Left ventricle myocardium inferior (tissue), 1 donor: ENCODE results near the gene TMEM187. TPM values are rescaled to one million over a fixed set of nuclear protein-coding genes. Genes with fewer than 3 reads are reported as not detected.

ENCODE experiments used
- DNase-seq: peaks from one replicate; pipeline ENCODE4 v3.0.0-alpha.2; 2020
- H3K27ac ChIP-seq: fragments of 200-600 bp; replicated peaks from 2 replicates; pipeline ENCODE4 v1.8.0; 2021
- H3K27me3 ChIP-seq: fragments of 200-600 bp; 2 replicates; pipeline ENCODE4 v1.8.0; 2021; ENCODE audit warnings: low read depth
- H3K36me3 ChIP-seq: fragments of 200-600 bp; 2 replicates; pipeline ENCODE4 v1.8.0; 2021
- H3K4me1 ChIP-seq: fragments of 200-600 bp; 2 replicates; pipeline ENCODE4 v1.8.0; 2021
- H3K4me3 ChIP-seq: fragments of 200-600 bp; 2 replicates; pipeline ENCODE4 v1.8.0; 2021; ENCODE audit warnings: mild to moderate bottlenecking, moderate library complexity
- H3K9me3 ChIP-seq: fragments of 200-600 bp; replicated peaks from 2 replicates; pipeline ENCODE4 v1.8.0; 2021
- intact Hi-C: fragments of 100-400 bp; cut with micrococcal nuclease; formaldehyde crosslinking; loops from one replicate; pipeline ENCODE4 v1.11.0; 2022
- total RNA-seq: library from RNA; stranded (reverse); fragmentation: NEBNext Ultra II Directional; extraction: Animal tissue kit (Norgen Biotek cat#: 25700); gene quantifications from one replicate; pipeline ENCODE4 v1.2.1, GENCODE V29; 2021
- TF ChIP-seq, protein P1 (sequence below): fragments of 200-600 bp; IDR thresholded peaks from 2 replicates; pipeline ENCODE4 v1.8.0; 2021; ENCODE audit warnings: antibody characterized with exemption, mild to moderate bottlenecking, borderline replicate concordance
- donor health status: DM: no; HTN: yes; CAD: no; lungs with severe emphysema.

The TMEM187 gene
- total RNA-seq, 1 donor from 2014 or later: 6.4 TPM

DNA sequence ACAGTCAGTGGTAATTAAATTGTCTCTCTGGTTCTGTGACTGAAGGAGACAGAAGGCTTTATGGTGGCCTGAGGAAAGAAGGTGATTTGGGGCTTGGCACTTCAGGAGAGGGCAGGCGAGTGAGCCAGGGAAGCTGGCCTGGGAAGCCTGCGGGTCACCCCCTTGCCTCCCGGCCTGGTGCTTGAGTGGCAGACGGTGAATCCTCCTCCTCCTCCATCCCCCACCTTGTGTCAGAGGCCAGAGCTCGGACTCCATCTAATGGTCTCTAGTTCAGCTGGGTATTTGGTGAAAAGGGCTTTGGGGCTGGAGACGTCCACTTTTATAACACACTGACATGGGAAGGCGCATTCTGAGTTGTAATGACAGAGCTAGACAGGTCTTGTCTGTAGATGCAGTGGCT is 8.7 kb downstream of the TMEM187 start:
- TF ChIP-seq, protein P1, sequence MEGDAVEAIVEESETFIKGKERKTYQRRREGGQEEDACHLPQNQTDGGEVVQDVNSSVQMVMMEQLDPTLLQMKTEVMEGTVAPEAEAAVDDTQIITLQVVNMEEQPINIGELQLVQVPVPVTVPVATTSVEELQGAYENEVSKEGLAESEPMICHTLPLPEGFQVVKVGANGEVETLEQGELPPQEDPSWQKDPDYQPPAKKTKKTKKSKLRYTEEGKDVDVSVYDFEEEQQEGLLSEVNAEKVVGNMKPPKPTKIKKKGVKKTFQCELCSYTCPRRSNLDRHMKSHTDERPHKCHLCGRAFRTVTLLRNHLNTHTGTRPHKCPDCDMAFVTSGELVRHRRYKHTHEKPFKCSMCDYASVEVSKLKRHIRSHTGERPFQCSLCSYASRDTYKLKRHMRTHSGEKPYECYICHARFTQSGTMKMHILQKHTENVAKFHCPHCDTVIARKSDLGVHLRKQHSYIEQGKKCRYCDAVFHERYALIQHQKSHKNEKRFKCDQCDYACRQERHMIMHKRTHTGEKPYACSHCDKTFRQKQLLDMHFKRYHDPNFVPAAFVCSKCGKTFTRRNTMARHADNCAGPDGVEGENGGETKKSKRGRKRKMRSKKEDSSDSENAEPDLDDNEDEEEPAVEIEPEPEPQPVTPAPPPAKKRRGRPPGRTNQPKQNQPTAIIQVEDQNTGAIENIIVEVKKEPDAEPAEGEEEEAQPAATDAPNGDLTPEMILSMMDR: no peak
- Histone ChIP-seq H3K36me3 (no peaks in the 10 kb centered on the region), H3K4me1 (no peaks in the 10 kb centered on the region), H3K27me3 (no peaks in the 10 kb centered on the region), H3K4me3 (no peak overlapping the region), H3K27ac (no peak overlapping the region), H3K9me3 (no peaks in the 10 kb centered on the region)
- intact Hi-C loops: no loop called here
- no peak for DNase-seq

DNA sequence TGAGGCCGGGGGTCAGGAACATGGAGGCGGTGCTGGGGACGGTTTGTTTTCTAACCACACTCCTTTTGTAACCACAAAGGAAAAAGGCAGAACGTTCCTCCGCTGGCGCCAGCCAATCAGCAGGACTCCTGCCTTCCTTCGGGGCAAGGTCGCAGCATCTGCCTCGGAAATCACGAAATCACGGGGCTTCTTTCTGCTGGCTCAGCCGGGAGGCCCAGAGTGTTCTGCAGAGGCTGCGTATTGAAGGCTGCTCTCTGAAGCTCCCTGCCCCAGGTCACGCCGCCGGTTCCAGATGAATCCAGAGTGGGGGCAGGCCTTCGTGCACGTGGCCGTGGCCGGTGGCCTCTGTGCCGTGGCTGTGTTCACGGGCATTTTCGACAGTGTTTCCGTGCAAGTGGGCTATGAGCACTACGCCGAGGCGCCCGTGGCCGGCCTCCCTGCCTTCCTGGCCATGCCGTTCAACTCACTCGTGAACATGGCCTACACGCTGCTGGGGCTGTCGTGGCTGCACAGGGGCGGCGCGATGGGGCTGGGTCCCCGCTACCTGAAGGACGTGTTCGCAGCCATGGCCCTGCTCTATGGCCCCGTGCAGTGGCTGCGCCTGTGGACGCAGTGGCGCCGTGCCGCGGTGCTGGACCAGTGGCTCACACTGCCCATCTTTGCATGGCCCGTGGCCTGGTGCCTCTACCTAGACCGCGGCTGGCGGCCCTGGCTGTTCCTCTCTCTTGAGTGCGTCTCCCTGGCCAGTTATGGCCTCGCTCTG is 9.4 kb downstream of the TMEM187 start:
- DNase-seq: peak; percentile 48
- Histone ChIP-seq H3K9me3 (no peaks in the 10 kb centered on the region), H3K27me3 (no peaks in the 10 kb centered on the region), H3K36me3 (no peaks in the 10 kb centered on the region), H3K4me3 (no peak overlapping the region), H3K27ac (no peak overlapping the region), H3K4me1 (no peaks in the 10 kb centered on the region)
- intact Hi-C loops: no loop called here
- TF ChIP-seq, protein P1: no peak

DNA sequence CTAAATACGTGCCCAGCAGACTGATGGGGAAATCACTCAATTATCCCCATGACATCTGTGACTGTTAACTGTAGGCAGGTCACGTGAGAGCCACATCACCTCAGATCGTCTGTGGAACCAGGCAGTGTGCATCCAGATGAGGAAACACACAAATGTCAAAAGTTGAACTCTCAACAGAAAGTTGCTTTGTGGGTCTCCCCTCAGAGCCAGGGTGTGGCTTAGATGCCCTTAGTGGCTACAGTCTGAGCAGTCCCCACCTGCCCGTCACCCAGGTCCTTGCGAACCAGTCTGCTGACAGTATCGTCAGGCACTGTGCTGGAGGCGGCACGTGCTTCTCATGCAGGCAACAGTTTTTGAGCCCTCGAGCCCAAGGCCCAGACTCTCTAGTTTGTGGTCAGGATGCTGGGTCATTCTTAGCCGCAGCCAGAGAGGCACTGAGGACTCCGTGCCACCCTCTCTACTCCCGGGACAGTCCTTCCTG is 10.8 kb downstream of the TMEM187 start:
- Histone ChIP-seq H3K9me3 (no peaks in the 10 kb centered on the region), H3K4me1 (no peaks in the 10 kb centered on the region), H3K4me3 (no peak overlapping the region), H3K27me3 (no peaks in the 10 kb centered on the region), H3K36me3 (no peaks in the 10 kb centered on the region), H3K27ac (no peak overlapping the region)
- intact Hi-C loops: no loop called here
- TF ChIP-seq, protein P1: no peak
- DNase-seq: no peak

DNA sequence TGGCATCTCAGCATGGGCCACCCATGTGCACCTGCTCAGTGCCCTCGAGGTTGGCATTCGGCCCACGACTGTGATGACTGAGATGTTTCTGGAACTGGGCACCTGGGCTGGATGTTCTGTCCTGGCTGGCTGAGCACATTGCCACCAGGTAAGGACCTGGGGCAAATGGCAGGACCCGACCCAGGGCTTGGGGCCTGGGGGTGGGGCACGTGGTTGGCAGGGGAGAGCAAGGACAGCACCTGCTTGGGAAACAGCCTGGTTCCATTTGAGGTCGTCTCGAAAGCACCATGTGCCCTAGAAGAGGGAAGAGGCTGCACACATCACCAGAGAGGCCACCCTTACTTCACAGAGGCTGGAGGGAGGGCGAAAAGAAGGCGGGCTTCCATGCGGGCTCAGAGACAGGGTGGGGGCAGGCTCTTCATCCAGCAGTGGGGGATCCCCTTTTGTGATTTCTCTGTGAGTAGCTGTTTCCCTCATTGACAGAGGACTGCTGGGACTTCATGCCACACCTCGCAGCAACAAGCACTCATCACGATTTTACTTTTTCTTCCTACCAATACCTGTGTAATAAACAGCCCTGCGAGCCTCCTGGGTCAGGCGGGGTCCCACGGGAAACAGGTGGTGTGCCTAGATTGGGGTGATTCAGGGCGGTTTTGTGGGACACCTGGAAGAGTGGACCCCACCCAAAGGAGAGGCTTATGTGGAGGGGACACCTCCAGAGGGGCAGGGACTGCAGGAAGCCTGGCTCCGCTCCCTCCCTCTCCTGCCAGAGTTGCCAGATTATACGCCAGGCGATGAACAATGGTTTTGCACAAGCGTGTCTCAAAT is 12.0 kb downstream of the TMEM187 start:
- DNase-seq: no peak
- Histone ChIP-seq H3K27me3 (no peaks in the 10 kb centered on the region), H3K4me1 (no peaks in the 10 kb centered on the region), H3K27ac (peak overlapping the region; percentile 77), H3K9me3 (no peaks in the 10 kb centered on the region), H3K4me3 (peak overlapping the region; percentile 47), H3K36me3 (no peaks in the 10 kb centered on the region)
- intact Hi-C loops: no loop called here
- TF ChIP-seq, protein P1: no peak

DNA sequence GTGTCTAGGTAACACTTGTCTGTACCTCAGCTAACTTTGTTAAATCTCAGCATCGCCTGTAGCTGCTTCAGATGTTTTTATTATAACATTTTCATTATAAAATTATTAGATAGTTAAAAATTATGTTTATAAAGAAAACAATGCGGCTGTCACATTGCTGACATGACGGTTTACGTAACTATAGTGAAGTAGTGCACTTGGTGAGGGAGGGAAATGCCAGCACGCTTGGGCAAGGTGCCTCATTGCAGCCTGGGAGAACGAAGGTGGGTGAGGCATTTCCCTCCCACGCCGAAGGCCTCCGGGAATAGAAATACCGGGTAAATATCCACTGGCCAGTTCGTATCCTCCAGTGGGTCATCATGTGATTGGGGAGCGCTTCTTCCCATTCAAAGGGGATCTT is 15.9 kb downstream of the TMEM187 start:
- intact Hi-C loops: no loop called here
- TF ChIP-seq, protein P1: no peak
- no peak for DNase-seq

More for the DNA sequence above, 15.9 kb downstream of the TMEM187 start:
- H3K27ac ChIP-seq: no peak overlapping the region
- no peak overlapping the region for H3K4me3 ChIP-seq
- no peaks in the 10 kb centered on the region for H3K4me1 ChIP-seq
- H3K9me3 ChIP-seq: no peaks in the 10 kb centered on the region
- H3K27me3 ChIP-seq: no peaks in the 10 kb centered on the region
- H3K36me3 ChIP-seq: no peaks in the 10 kb centered on the region
